Measurements from ENCODE around the gene ODAD3. TPM values are rescaled to one million over a fixed set of nuclear protein-coding genes. Genes with fewer than 3 reads are reported as not detected.

Gene ODAD3
- total RNA-seq, 1 experiment from 2014 or later: 1.9 TPM

GRCh38 chr19:11418094-11418548, 16.8 kb downstream of the ODAD3 start:
- Histone ChIP-seq H3K27me3 (ENCODE audit: control insufficient read depth, insufficient read depth, low read length) (no peaks in the 10 kb centered on the region), H3K4me1 (ENCODE audit: control insufficient read depth, insufficient read depth, low read length) (no peaks in the 10 kb centered on the region), H3K9me3 (ENCODE audit: control insufficient read depth, insufficient read depth, low read depth, low read length) (no peaks in the 10 kb centered on the region), H3K4me3 (ENCODE audit: low read depth in 2 of 2, low read length in 2 of 2) (peak overlapping the region; percentile 66 to 81), H3K27ac (ENCODE audit: low read length) (no peak overlapping the region), H3K36me3 (ENCODE audit: control insufficient read depth, insufficient read depth, low read length) (peaks cover 5% of the 10 kb centered on the region; the same call in 1 of the 2 replicates)
- intact Hi-C loops (cut with micrococcal nuclease; ENCODE audit: unreplicated experiment): no loop called here
- DNase-seq (ENCODE audit: low read depth, low spot score) (no peak), ATAC-seq (no peak)
- POLR2A ChIA-PET: no interaction called here
- BruUV-seq (replicated peaks): no TSS peak
- CTCF ChIA-PET: no interaction called here
- in situ Hi-C loops (cut with HindIII; ENCODE audit: low pct_unique_long_range_greater_than_20kb, low sequenced_read_pairs): no loop called here
- TF ChIP-seq SIN3A (IDR thresholded peaks at IDR 0.05; ENCODE audit: borderline replicate concordance, insufficient read depth, low read depth, low read length) (no peak), REST (IDR thresholded peaks at IDR 0.05; ENCODE audit: insufficient read depth in 1 of 2, low read depth in 2 of 2, low read length in 1 of 2) (no peak), POLR2AphosphoS5 (IDR thresholded peaks at IDR 0.05; ENCODE audit: low read depth, low read length) (no peak), CTCF (IDR thresholded peaks at IDR 0.05) (no peak), TCF7L2 (IDR thresholded peaks at IDR 0.05; ENCODE audit: low read depth, low read length) (no peak)

- TF ChIP-seq POLR2AphosphoS5 (IDR thresholded peaks at IDR 0.05; ENCODE audit: low read depth, low read length): no peak
- TF ChIP-seq CTCF (IDR thresholded peaks at IDR 0.05): no peak
- TF ChIP-seq SIN3A (IDR thresholded peaks at IDR 0.05; ENCODE audit: borderline replicate concordance, insufficient read depth, low read depth, low read length): no peak
- Histone ChIP-seq H3K27me3 (ENCODE audit: control insufficient read depth, insufficient read depth, low read length) (no peaks in the 10 kb centered on the region), H3K9me3 (ENCODE audit: control insufficient read depth, insufficient read depth, low read depth, low read length) (no peaks in the 10 kb centered on the region), H3K4me3 (ENCODE audit: low read depth in 2 of 2, low read length in 2 of 2) (no peak overlapping the region), H3K36me3 (ENCODE audit: control insufficient read depth, insufficient read depth, low read length) (peaks cover 5% of the 10 kb centered on the region; the same call in 1 of the 2 replicates), H3K27ac (ENCODE audit: low read length) (no peak overlapping the region), H3K4me1 (ENCODE audit: control insufficient read depth, insufficient read depth, low read length) (no peaks in the 10 kb centered on the region)
- in situ Hi-C loops (cut with HindIII; ENCODE audit: low pct_unique_long_range_greater_than_20kb, low sequenced_read_pairs): no loop called here
- DNase-seq (ENCODE audit: low read depth, low spot score) (no peak), ATAC-seq (no peak)
- ChIA-PET CTCF (no interaction called here), POLR2A (no interaction called here)
- intact Hi-C loops (cut with micrococcal nuclease; ENCODE audit: unreplicated experiment): no loop called here
- BruUV-seq (replicated peaks): no TSS peak
Measured at GRCh38 chr19:11416346-11417052, 18.4 kb downstream of the ODAD3 start.
